ENCODE measurements around the gene GOLGA6L26.
"Not testable (repeated sequence)": the region's sequence is repeated elsewhere in the genome, so short reads cannot be mapped to it uniquely, and the experiment has no call there.

Gene GOLGA6L26, protein sequence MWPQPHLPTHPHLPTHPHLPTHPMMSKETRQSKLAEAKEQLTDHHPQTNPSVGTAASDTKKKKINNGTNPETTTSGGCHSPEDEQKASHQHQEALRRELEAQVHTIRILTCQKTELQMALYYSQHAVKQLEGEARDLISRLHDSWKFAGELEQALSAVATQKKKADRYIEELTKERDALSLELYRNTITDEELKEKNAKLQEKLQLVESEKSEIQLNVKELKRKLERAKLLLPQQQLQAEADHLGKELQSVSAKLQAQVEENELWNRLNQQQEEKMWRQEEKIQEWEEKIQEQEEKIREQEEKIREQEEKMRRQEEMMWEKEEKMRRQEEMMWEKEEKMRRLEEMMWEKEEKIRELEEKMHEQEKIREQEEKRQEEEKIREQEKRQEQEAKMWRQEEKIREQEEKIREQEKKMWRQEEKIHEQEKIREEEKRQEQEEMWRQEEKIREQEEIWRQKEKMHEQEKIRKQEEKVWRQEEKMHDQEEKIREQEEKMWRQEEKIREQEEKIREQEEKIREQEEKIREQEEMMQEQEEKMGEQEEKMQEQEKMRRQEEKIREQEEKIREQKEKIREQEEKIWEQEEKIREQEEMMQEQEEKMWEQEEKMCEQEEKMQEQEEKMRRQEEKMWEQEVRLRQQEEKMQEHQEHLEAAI

DNA sequence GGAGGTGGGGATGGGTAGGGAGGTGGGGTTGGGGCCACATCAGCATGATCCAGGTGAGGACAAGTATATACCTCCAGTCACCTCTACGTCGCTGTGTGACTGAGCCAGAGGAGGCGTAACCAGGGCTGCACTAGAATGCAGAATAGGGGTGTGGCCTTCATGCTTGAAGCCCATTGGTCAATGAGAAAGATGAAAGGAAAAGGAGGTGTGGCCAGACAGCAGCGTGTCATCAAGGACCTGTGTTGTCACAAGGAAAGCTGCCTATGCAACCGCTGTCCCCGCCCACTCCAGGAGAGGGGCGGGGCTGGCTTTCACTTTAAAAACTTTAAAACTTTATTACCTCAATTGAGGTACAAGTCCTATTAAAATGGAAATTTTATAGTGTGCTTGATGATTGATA, at the start of gene GOLGA6L26:
Gene GOLGA6L26 (minus strand): TSS at position 101 of the 400 bp plus-strand sequence. CDS start 61 bp downstream, at position 40.
- not testable (repeated sequence) for H3K4me1 Mint-ChIP-seq (ENCODE audit: low read depth); H3K36me3 Mint-ChIP-seq; H3K27ac Mint-ChIP-seq; H3K9me3 Mint-ChIP-seq (ENCODE audit: low read depth); H3K4me3 Mint-ChIP-seq; H3K27me3 Mint-ChIP-seq

DNA sequence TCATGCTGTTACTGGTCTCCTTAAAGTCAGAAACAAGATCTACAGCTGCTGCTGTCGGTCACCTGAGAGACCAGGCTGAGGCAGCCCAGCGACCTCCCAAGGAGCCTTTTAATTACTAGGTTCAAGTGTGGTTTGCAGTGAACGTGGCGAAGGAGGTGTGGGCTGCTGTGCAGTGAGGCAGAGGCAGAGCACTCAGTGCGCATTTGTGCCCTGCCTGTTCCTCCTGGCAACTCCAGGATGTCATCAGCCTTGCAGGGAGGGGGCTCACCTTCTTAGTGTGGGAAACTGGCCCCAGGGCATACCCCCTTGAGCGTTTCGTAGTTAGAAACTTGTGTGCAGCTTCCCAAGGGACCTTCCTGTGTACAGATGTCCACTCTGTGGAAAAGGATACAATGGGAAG, 47.2 kb upstream of the GOLGA6L26 start:
- H3K4me3 Mint-ChIP-seq; H3K4me1 Mint-ChIP-seq (ENCODE audit: low read depth); H3K9me3 Mint-ChIP-seq (ENCODE audit: low read depth); H3K27me3 Mint-ChIP-seq; H3K36me3 Mint-ChIP-seq; H3K27ac Mint-ChIP-seq: not testable (repeated sequence)

DNA sequence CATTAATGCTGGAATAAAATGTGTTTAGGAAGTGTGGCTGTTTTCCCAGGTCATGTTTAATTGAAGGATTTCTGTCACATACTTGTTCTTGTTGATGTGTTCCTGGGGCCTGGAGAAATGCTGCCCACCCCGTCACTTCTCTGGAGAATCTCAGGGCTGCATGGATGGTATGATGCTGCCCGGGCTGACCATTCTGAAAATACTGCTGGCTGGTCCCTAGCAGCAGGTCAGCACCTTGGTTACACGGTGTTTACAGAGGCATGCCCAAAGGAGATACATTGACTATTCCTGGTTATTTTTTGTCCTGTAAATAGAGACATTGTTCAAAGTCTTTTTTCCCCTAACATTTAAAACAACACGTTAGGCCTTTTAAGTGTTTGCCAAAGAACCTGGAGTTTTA, 46.7 kb upstream of the GOLGA6L26 start:
- H3K4me1 Mint-ChIP-seq (ENCODE audit: low read depth); H3K27ac Mint-ChIP-seq; H3K9me3 Mint-ChIP-seq (ENCODE audit: low read depth); H3K36me3 Mint-ChIP-seq; H3K4me3 Mint-ChIP-seq; H3K27me3 Mint-ChIP-seq: not testable (repeated sequence)

DNA sequence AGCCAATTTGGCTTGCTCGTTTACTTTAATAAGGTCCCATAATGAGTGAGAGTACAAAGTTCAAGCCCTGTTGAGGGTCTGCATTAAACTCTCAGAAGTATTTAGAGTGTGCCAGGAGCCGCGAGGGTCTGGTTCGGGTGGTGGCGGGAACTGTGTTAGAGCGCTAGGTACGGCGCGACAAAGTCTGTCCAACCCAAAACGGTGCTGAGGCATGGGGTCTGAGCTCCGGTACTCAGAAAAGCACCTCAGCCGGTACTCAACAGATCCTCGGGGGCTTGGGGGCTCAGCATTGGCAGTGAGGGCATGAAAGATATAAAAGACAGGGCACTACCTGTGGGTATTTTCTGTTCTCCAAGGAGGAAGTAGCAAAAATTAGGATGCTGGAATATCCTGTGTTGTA, 45.0 kb upstream of the GOLGA6L26 start:
- H3K27me3 Mint-ChIP-seq; H3K4me1 Mint-ChIP-seq (ENCODE audit: low read depth); H3K36me3 Mint-ChIP-seq; H3K9me3 Mint-ChIP-seq (ENCODE audit: low read depth); H3K4me3 Mint-ChIP-seq; H3K27ac Mint-ChIP-seq: not testable (repeated sequence)

DNA sequence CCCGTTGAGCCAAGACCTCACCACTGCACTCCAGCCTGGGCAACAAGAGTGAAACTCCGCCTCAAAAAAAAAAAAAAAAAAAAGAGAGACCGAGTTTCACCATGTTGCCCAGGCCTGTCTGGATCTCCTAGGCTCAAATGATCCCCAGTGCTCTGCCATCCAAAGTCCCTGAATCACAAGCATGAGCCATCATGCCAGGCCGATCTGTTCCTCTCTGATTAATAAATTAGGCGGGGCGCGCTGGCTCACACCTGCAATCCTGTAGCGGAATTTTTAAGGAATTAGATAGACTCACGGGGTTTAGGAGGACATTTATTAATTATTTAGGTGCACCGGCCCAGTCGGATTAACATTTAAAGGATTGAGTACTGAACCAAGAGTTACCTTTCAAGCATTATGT, 40.2 kb upstream of the GOLGA6L26 start:
- H3K9me3 Mint-ChIP-seq (ENCODE audit: low read depth); H3K27me3 Mint-ChIP-seq; H3K4me3 Mint-ChIP-seq; H3K36me3 Mint-ChIP-seq; H3K4me1 Mint-ChIP-seq (ENCODE audit: low read depth); H3K27ac Mint-ChIP-seq: not testable (repeated sequence)

DNA sequence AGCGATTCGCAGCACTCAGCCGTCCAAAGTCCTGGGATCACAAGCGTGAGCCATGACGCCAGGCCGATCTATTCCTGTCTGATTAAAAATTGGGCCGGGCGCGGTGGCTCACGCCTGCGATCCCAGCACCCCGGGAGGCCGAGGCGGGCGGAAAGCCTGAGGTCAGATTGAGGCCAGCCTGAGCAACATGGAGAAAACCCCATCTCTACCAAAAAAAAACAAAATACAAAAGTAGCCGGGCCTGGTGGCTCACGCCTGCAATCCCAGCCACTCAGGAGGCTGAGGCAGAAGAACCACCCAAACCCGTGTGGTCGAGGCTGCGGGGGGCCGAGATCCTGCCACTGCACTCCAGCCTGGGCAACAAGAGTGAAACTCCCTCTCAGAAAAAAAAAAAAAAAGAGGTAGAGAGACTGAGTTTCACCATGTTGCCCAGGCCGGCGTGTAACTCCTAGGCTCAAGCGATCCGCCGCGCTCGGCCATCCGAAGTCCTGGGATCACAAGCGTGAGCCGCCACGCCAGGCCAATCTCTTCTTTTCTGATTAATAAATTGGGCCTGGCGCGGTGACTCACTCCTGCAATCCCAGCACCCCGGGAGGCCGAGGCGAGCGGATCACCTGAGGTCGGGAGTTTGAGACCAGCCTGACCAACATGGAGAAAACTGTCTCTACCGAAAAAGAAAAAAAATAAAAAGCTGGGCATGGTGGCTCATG, 39.0 kb upstream of the GOLGA6L26 start:
- H3K27me3 Mint-ChIP-seq; H3K4me1 Mint-ChIP-seq (ENCODE audit: low read depth); H3K9me3 Mint-ChIP-seq (ENCODE audit: low read depth); H3K36me3 Mint-ChIP-seq; H3K27ac Mint-ChIP-seq; H3K4me3 Mint-ChIP-seq: not testable (repeated sequence)

DNA sequence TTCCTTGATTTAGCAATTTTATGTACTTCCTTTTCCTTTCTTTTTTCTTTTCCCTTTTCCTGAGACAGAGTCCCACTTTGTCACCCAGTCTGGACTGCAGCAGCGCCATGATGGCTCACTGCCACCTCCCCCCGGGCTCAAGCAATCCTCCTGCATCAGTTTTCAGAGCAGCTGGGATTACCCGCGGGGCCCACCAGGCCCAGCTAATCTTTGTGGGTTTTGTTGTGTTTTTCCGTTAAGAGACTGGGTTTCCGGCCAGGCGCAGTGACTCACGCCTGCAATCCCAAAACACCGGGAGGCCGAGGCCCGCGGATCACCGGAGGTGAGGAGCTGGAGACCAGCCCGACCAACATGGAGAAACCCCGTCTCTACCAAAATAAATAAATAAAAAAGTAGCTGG, 38.3 kb upstream of the GOLGA6L26 start:
- Mint-ChIP-seq H3K27ac (no peak overlapping the region), H3K4me3 (no peak overlapping the region), H3K27me3 (no peaks in the 10 kb centered on the region), H3K36me3 (no peaks in the 10 kb centered on the region), H3K9me3 (ENCODE audit: low read depth) (no peaks in the 10 kb centered on the region), H3K4me1 (ENCODE audit: low read depth) (no peaks in the 10 kb centered on the region)

DNA sequence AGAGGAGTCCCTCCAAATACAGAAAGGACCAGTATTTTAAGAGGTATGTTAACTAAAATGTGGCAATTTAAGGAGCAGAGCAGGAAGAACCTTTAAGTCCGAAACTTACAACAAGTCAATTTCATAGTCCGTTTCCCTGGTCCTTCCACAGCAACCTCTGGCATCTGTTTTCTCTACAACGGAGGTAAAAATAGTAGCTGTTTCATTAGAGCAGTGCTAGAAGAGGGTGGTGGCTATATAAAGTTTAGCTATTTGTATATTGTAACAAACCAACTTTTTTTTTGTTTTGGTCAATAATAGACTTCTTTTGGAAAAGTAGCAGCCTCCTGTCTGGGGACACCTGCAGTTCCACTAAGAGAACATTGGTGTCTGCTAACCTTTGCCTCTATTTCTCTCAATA, 37.9 kb upstream of the GOLGA6L26 start:
- not testable (repeated sequence) for H3K27me3 Mint-ChIP-seq; H3K9me3 Mint-ChIP-seq (ENCODE audit: low read depth); H3K27ac Mint-ChIP-seq; H3K4me1 Mint-ChIP-seq (ENCODE audit: low read depth); H3K4me3 Mint-ChIP-seq; H3K36me3 Mint-ChIP-seq

DNA sequence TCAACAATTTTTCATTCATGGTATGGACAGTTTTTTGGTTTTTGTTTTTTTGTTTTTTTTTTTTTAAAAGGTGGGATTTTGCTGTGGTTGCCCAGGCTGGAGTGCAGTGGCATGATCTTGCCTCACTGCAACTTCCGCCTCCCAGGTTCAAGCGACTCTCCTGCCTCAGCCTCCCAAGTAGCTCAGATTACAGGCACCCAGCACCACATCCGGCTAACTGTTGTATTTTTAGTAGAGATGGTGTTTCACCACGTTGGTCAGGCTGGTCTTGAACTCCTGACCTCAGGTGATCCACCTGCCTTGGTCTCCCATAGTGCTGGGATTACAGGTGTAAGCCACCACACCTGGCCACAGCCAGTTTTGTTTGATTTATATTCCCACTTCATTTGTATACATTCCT, 37.1 kb upstream of the GOLGA6L26 start:
- not testable (repeated sequence) for H3K4me3 Mint-ChIP-seq; H3K9me3 Mint-ChIP-seq (ENCODE audit: low read depth); H3K27me3 Mint-ChIP-seq; H3K4me1 Mint-ChIP-seq (ENCODE audit: low read depth); H3K36me3 Mint-ChIP-seq; H3K27ac Mint-ChIP-seq

DNA sequence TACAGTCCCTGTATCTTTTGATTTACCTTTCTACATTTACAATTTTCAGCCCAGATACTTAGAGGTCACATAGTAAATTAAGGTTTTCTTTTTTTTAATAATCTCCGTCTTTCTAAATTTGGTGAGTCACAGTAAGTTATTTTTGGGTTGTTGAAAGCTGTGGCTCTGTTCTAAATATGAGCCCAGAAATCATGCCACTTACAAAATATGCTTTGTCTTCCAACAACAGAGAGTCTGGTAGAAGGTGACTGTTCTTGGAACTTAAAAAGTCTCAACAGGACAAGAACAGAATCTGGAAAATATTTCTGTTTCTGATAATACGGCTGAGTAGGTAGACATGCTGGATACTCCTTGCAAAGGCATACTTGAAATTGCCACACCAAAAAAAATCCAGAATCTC, 36.6 kb upstream of the GOLGA6L26 start:
- H3K4me1 Mint-ChIP-seq (ENCODE audit: low read depth) = no peaks in the 10 kb centered on the region
- no peaks in the 10 kb centered on the region for H3K9me3 Mint-ChIP-seq (ENCODE audit: low read depth)
- no peak overlapping the region for H3K27ac Mint-ChIP-seq
- no peak overlapping the region for H3K4me3 Mint-ChIP-seq
- no peaks in the 10 kb centered on the region for H3K27me3 Mint-ChIP-seq
- H3K36me3 Mint-ChIP-seq = no peaks in the 10 kb centered on the region

DNA sequence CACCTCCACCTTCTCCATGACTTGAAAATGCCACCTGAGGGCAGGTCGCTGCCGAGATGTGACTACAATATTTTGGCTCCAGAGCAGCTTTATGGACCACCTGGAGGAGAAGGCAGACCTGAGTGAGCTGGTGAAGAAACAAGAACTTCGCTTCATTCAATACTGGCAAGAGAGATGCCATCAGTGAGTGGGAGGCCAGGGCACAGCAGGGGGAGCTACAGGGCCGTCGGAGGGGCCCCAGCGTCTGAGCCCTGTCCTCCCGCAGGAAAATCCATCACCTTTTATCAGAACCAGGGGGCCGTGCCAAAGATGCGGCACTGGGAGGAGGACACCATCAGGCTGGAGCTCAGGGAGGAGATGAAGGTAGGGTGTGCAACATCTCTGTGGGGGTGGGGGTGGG, 30.3 kb upstream of the GOLGA6L26 start:
- not testable (repeated sequence) for H3K4me1 Mint-ChIP-seq (ENCODE audit: low read depth); H3K9me3 Mint-ChIP-seq (ENCODE audit: low read depth); H3K36me3 Mint-ChIP-seq; H3K4me3 Mint-ChIP-seq; H3K27me3 Mint-ChIP-seq; H3K27ac Mint-ChIP-seq

DNA sequence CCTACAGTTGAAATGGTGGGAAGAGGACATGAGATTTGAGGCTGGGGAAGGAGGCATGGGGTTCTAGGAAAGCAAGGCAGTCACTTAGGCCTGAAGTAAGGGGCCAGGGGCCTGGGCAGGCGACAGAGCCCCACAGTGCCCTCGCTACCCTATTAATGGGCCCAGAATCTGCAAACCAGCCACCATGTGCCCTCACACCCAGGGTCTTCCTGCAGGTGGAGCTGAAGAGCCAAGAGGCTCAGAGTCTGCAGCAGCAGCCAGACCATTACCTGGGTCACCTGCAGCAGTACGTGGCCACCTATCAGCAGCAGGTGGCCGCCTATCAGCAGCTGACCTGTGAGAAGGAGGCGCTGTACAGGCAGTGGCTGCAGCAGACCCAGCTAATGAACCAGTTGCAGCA, 28.6 kb upstream of the GOLGA6L26 start:
- H3K9me3 Mint-ChIP-seq (ENCODE audit: low read depth); H3K4me1 Mint-ChIP-seq (ENCODE audit: low read depth); H3K36me3 Mint-ChIP-seq: not testable (repeated sequence)

DNA sequence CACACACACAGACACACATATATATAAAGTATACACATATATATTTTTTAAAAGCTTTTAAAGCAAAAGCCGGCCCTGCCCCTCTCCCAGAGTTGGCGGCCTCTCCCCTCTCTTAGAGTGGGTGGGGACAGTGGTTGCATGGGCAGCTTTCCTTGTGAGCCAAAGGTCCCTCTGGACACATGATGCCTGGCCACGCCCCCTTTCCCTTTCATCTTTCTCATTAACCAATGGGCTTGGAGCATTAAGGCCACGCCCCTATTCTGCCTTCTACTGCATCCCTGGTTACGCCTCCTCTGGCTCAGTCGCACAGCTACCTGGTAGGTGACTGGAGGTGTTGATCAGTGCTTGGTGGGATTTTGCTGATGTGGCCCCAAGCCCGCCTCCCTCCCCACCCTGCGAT, 20.5 kb upstream of the GOLGA6L26 start, which contains the start of gene GOLGA8S:
Gene GOLGA8S (plus strand): TSS at position 301 of the 400 bp plus-strand sequence. CDS start 62 bp downstream, at position 363.
- H3K4me1 Mint-ChIP-seq (ENCODE audit: low read depth); H3K4me3 Mint-ChIP-seq; H3K27ac Mint-ChIP-seq; H3K27me3 Mint-ChIP-seq; H3K36me3 Mint-ChIP-seq; H3K9me3 Mint-ChIP-seq (ENCODE audit: low read depth): not testable (repeated sequence)

More for the DNA sequence above, 28.6 kb upstream of the GOLGA6L26 start:
- H3K27ac Mint-ChIP-seq, H3K27me3 Mint-ChIP-seq, H3K4me3 Mint-ChIP-seq: not testable (repeated sequence)

DNA sequence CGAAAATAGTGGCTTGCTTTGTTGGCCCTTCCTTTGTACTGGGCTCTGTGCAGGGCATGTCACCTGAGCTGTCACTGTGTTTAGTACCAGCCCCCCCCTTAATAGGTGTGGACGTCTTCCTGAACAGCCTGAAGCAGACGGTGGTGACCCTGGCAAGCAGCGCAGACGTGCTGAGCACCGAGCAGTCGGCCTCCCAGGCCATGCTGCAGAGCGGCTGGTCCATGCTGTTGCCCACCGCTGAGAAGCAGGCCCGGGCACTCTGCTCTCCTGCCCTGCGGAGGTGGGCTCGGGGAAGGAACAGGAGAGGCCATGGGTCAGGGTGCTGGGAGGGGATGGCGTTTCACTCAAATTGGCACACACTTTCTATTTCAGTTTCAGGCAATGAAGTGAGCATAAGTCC, 22.8 kb downstream of the GOLGA6L26 start:
- H3K27me3 Mint-ChIP-seq; H3K4me1 Mint-ChIP-seq (ENCODE audit: low read depth); H3K4me3 Mint-ChIP-seq; H3K9me3 Mint-ChIP-seq (ENCODE audit: low read depth); H3K27ac Mint-ChIP-seq; H3K36me3 Mint-ChIP-seq: not testable (repeated sequence)

DNA sequence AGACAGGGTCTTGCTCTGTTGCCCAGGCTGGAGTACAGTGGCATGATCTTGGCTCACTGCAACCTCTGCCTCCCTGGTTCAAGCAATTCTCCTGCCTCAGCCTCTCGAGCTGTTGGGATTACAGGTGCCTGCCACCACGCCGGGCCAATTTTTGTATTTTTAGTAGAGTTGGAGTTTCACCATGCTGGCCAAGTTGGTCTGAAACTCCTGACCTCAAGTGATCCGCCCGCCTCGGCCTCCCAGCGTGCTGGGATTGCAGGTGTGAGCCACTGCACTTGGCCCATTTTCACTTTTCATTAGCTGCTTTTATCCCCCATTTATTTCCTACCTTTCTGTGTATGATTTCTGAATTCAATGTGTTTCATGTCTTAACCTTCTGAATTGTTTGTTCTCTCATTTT, 28.1 kb downstream of the GOLGA6L26 start:
- not testable (repeated sequence) for H3K9me3 Mint-ChIP-seq (ENCODE audit: low read depth); H3K27me3 Mint-ChIP-seq; H3K27ac Mint-ChIP-seq; H3K36me3 Mint-ChIP-seq
- Mint-ChIP-seq H3K4me1 (ENCODE audit: low read depth) (peaks cover 17% of the 10 kb centered on the region), H3K4me3 (peak overlapping the region; percentile 30)

DNA sequence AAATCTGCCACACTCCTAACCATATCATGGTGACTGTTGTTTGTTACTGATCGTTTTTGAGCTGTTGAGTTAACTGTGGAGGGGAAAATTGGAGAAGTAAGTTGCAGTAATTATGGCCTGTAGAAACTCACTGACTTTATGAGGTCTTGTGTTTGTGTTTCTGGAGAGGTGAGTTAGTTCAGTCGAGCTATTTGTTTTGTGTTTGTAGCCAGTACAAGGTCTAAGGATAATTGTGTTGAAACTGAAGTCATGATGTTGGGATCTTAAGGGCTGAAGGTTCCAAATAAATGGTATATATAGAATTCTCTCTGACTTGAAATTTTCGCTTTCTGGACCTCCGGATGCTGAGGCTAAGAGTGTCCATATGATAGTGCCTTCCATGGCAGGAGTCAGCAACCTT, 29.2 kb downstream of the GOLGA6L26 start:
- H3K4me1 Mint-ChIP-seq (ENCODE audit: low read depth) = peaks cover 17% of the 10 kb centered on the region
- H3K36me3 Mint-ChIP-seq; H3K27me3 Mint-ChIP-seq; H3K27ac Mint-ChIP-seq; H3K9me3 Mint-ChIP-seq (ENCODE audit: low read depth): not testable (repeated sequence)
- peak overlapping the region; percentile 88 for H3K4me3 Mint-ChIP-seq
